Left forelimb (tissue), 1 donor: ENCODE data around the gene SORBS1.
"Not testable (repeated sequence)": the region's sequence is repeated elsewhere in the genome, so short reads cannot be mapped to it uniquely, and the experiment has no call there.

Experiments
- DNase-seq: peaks from one replicate; pipeline ENCODE4 v3.0.0-alpha.2; 2018; ENCODE audit warnings: low spot score

Gene SORBS1

DNA sequence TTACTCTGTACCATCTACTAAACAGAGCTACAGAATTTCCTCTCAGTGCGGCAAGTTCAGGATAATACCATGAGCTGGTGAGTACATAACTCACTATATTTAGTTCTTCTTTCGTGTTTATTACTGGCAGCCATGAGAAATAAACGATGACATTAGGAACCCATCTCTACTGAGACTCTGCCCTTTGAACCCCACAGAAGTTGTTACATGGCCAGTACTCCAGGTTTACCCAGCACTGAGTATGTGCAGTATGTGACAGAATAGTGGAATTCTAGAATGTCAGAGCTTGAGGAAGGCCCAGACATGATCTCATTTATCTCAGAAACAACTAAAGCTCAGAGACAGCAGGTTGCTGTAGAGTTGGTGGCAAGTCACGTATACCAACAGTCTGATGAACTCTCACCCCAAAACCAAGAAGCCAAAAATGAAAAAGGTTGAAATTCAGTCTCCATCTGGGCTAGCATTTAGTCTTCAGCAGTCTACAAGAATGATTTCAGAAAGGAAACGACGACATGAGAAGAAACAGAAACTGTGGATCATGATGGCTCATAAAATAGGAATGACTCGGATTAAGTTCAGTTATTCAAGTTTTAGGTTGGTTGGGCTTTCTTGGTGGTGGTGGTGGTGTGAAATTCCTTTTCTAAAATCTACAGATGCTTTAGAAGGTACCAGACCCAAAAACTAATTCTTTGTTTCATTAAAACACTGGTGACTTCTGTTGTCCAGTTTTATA, 78.5 kb downstream of the SORBS1 start:
- no peak for DNase-seq

GRCh38 chr10:95480901-95481491, 80.2 kb downstream of the SORBS1 start:
- no peak for DNase-seq

- no peak for DNase-seq
These were observed 80.9 kb downstream of the SORBS1 start for GRCh38 chr10:95480102-95480900.

DNA sequence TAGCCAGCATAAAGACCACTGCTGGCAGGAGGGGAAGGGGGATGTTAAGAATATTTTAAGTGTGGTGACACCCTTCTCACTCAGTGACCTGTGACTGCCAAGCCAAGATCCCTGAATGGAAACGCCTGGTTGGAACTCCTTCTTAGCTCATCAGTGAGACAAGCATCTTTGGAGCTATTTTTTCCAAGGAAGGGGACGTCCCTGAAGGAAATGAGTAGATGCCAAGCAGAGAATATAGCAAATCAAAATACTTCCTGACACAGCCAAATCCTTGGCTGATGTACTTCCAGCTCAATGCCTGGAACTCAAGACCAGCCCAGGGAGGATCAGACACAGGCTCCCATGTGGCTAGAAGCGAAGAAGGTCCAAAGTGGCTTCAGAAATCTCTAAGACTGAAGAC, 82.2 kb downstream of the SORBS1 start:
- no peak for DNase-seq

DNA sequence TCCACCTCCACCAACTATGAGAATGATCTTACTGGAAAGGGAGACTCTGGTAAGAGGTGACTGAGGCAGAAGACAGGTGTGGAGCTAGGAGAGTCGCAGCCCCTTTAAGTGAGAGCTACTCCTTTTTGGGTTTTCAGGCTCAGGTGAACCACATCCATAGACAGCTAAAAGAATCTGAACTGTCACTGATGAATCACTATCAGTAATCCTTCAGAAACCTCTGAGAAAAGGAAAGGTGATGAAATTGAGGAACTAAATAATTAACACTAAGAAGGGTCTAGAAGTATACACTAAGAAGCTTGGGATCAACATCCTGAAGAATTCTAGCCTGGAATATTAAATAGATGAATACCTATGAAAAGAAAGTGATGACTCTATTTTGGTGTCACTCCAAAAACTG, 83.0 kb downstream of the SORBS1 start:
- no peak for DNase-seq

DNA sequence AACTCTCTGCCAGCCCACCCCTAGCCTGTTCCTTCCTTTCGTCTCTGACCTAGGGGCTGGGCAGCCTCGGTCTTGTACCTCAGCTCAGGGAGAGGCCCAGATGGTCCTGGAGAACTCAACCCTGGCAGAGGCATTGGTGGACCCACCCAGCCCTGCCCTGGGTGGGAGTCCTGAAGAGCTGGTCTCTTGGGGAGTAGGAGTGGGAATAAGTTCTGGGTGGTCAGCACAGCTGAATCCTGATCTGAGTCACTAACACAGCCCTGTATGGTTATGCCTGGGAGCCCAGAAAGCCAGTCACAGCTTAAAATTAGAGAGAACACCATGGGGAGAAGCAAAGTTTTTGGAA, 84.0 kb downstream of the SORBS1 start:
- DNase-seq = no peak

GRCh38 chr10:95476469-95477174, 84.5 kb downstream of the SORBS1 start:
- DNase-seq = no peak

- DNase-seq = no peak
These were observed 85.2 kb downstream of the SORBS1 start for GRCh38 chr10:95475827-95476468.

GRCh38 chr10:95475003-95475383, 86.2 kb downstream of the SORBS1 start:
- DNase-seq = no peak

DNA sequence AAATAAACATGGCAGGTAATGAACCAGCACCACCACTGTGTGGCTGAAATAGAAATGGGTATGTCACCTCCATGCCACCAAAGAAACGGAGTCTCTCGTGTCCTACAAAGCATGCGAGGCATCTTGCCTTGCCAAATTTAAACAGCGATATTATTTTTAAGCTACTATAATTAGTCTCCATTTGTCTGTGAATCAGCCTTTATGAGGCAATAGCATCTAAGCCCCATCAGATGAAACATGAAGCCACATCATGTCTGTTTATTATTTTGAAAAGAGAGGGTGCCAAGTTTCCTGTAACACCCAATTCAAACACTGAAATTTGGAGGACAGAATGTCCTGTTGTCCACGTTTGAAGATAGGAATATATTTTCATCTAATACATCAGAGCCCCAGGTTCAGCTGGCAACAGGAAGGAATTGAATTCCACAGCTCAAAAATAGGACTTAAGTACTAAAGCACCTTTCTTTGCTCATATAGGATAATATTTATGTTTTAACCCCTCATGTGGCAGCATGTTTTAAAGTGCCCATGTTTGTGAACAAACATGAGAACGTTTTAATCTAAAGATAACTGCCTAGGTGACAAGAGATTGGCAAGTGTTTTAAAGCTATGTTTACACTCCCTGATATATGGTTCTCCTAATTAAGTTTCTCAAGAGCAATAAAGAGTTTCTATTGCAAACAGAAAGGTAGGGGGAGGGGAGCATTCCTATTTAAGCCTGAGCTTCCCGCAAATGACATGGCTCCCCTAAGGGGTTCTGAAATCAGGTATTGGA, 86.8 kb downstream of the SORBS1 start:
- DNase-seq = no peak

GRCh38 chr10:95472304-95473088, 88.7 kb downstream of the SORBS1 start:
- DNase-seq = no peak

DNA sequence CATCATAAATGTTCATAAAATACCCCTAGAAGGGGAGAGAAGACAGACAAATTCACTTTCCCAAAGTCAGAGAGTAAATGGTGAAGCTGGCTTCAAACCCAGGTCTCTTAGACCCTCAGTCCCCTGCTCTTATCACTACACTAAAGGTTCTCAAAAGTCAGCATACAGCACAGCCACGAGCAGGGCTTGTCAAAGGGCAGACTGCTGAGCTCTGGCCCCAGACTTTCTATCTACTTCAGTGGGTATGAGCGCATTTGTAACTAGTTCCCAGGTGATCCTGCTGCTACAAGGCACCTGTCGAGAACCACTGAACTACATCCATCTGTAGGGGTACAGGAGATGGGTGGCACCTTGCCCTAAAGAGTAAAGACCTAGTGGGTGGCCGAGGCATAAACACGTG, 91.5 kb downstream of the SORBS1 start:
- no peak for DNase-seq

GRCh38 chr10:95469251-95469650, 91.9 kb downstream of the SORBS1 start:
- no peak for DNase-seq

DNA sequence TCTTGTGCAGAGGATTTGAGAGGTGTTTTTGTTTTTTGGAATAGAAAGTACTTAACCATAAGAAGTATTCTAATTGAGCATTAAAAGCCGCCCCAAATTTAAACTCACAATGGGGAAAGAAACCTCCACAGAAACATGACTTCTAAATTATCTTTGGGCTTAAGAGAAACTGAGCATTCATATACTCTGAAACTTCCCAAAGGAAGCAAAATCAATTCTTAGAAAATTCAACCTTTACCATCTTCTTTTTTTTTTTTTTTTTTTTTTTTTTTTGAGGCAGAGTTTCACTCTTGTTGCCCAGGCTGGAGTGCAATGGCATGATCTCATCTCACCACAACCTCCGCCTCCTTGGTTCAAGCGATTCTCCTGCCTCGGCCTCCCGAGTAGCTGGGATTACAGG, 93.5 kb downstream of the SORBS1 start:
- DNase-seq = not testable (repeated sequence)

DNA sequence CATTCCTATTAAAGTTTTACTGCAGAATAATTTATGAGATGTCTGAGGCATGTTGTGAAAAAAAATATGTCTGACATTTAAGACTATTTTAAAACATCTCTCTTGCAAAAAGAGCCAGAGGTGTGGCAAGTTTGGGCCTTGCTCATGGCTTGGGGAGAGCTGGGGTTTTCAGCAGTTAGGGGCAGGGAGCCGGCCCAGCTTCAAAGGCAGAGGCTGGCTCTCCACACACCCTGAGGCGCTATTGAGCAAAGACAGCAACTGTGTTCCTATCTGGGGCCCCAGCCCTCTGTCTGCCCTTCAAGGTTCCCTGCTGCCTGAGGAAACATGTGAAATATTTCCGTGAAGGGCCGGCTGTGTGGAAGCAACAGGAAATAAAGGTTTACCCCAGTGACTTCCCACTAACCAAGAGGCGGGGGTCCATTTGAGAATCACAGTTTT, 94.0 kb downstream of the SORBS1 start:
- peak; percentile 76 for DNase-seq

- DNase-seq = no peak
These were observed 94.7 kb downstream of the SORBS1 start for GRCh38 chr10:95466436-95466835.

- no peak for DNase-seq
These were observed 96.9 kb downstream of the SORBS1 start for GRCh38 chr10:95464280-95464679.

- DNase-seq = no peak
These were observed 98.2 kb downstream of the SORBS1 start for GRCh38 chr10:95462740-95463667.

GRCh38 chr10:95461611-95462010, 99.6 kb downstream of the SORBS1 start:
- no peak for DNase-seq
